GM10266 (cell line): ENCODE data around the gene PTPN1.

Source experiments
- DNase-seq: peaks from one replicate; pipeline ENCODE4 v3.0.0; 2012; ENCODE audit errors: extremely low spot score
- CTCF ChIP-seq: IDR thresholded peaks from 2 replicates; pipeline ENCODE4 v1.5.1; 2012; ENCODE audit warnings: mild to moderate bottlenecking, low read depth; ENCODE audit not compliant: control insufficient read depth, insufficient read depth; ENCODE audit errors: missing control alignments

PTPN1 gene

GRCh38 chr20:50510706-50511542 is 741 bp downstream of the PTPN1 start:
- DNase-seq = no peak
- TF ChIP-seq CTCF = no peak

- no peak for TF ChIP-seq CTCF
- no peak for DNase-seq
Measured at GRCh38 chr20:50512323-50512722, 2.1 kb downstream of the PTPN1 start.

- no peak for TF ChIP-seq CTCF
- DNase-seq = no peak
Measured at GRCh38 chr20:50513169-50514034, 3.2 kb downstream of the PTPN1 start.

- TF ChIP-seq CTCF = no peak
- no peak for DNase-seq
Measured at GRCh38 chr20:50514035-50514337, 3.8 kb downstream of the PTPN1 start.

- no peak for TF ChIP-seq CTCF
- no peak for DNase-seq
Measured at GRCh38 chr20:50514750-50515149, 4.6 kb downstream of the PTPN1 start.

- no peak for TF ChIP-seq CTCF
- no peak for DNase-seq
Measured at GRCh38 chr20:50515471-50516106, 5.4 kb downstream of the PTPN1 start.
